HT-29 (cell line): Measurements from ENCODE around the gene RANBP9. TPM values are rescaled to one million over a fixed set of nuclear protein-coding genes. Genes with fewer than 3 reads are reported as not detected.

Experiments
- DNase-seq: peaks from one replicate; pipeline ENCODE4 v3.0.0-alpha.2; 2015; ENCODE audit warnings: low spot score
- total RNA-seq: library from RNA; depleted of rRNA; stranded (reverse); fragments of >200 nt; shearing (Covaris generic); gene quantifications from 2 replicates; pipeline ENCODE4 v1.2.3, GENCODE V29; 2014

The RANBP9 gene
- total RNA-seq, 1 experiment from 2014 or later = 13.0 TPM

DNA sequence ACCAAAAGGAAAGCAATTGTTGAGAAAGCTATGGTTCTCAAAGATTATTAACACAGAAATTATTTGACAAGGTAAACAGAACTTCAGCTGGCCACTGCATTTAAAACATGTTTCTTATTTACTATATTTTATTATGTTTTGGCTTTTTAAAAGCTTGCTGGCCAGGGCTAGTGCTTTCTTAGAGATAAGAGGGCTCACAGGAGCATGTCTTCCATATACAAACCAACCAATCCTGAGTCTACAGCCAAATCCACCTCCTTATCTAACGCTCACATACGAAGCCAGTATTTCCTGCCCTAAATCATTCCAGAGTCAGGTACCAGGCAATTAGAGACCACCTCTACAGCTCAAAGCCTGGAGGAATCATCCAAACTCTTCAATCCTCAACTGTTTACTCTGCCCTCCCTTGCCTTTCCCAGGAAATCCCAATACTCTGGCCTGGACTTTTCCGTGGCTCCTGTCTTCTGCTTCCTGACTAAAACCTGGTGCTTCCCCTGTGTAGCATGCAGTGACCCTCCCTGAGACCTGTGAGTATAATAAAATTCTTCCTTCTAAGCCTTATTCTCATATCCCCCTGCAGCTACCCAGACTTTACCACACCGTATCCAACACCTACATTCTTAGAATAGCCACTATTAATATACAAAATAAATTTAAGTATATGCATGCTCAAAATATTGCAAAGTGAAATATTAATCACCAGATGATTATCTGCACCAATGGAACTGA lies 33.2 kb downstream of the RANBP9 start:
- DNase-seq = no peak

DNA sequence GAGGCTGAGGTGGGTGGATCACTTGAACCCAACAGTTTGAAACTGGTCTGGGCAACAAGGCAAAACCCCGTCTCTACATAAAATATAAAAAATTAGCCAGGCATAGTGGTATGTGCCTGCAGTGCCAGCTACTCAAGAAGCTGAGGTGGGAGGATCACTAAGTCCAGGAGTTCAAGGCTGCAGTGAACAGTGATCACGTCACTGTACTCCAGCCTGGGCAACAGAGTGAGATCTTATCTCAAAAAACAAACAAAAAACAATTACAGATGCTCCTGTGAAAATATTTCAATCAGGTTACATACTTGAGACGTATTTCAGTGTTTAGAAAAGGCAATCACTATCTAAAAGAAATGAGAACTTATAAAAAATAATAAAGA lies 33.8 kb downstream of the RANBP9 start:
- no peak for DNase-seq

DNA sequence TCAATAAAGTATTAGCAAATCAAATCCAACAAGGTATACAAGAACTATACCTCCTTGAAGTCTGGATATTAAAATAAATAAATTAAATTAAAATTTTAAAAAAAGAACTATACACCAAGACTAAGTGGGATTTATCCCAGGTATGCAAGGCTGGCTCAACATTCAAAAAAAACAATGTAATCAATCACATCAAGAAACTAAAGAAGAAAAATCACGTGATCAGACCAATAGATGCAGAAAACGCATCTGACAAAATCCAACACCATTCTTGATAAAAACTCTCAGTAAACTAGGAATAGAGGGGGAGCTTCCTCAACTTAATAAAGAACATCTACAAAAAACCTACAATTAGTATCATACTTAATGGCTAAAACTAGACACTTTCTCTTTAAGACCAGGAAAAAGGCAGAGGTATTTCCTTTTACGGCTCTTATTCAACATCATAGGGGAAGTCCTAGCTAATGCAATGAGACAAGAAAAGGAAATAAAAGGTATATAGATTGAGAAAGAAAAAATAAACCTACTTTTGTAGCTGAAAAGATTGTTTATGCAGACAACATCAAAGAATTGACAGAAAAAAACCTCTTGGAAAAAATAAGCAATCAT lies 35.0 kb downstream of the RANBP9 start:
- no peak for DNase-seq

DNA sequence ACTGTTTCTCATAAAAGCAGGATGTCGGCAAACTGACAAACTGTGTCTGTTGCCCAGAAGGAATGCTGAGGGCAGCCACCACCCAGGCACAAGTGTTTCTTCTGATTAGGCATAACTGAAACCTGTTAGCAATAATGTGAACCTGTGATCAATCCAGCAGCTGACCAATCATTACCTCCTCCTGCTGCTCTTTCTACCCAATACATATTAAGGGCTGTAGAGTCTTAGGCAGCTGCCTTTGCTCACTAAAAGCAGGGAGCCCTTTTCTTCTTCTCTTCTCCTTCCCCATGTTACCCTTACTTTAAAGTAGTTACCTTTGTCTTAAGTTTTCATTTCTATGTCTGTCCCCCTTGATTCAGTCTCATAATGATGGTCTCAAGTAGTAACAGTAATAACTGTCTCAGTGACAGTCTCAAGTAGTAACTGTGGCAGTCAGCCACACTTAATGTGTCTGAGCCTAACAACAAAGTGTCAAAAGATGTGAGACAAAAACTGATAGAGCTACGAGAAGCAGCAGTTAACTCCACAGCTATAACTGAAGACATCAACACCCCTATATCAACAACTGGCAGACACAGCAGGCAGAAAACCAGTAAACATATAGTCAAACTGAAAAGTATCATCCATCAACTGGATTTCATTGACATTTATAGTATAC lies 37.0 kb downstream of the RANBP9 start:
- DNase-seq = no peak

DNA sequence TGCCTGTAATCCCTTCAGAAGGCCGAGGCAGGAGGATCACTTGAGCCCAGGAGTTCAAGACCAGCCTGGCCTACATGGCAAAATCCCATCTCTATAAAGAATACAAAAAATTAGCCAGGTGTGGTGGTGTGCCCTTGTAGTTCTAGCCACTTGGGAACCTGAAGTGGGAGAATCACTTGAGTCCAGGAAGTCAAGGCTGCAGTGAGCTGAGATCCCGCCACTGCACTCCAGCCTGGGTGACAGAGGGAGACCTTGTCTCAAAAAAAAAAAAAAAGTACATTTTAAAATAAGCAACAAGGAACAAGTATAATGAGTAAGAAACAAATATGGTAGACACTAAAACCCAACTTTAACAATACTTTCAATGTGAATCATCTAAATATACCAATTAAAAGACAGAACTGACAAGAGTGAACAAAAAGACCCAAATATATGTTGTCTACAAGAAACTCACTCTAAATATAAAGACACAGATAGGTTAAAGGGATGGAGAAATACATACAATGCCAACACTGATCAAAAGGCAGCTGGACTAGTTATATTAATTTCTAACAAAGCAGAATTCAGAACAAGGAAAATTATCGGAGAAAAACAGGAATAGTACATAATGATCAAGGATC lies 37.7 kb downstream of the RANBP9 start:
- DNase-seq = no peak

DNA sequence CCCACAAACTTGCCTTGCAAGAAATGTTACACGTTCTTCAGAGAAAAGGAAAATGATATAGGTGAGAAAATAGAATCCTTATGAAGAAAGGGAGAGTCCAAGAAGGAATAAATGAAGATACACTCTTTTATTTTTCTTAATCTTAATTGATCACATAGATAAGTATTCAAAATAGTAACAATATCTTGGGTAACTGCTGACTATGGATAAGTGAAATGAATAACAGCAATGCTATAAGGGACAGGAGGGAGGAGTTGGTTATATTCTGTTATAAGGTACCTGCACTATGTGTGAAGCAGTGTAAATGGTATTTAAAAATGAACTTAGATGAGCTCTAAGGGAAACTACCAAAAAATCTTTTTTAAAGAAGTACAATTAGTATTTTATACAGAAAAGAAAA lies 38.3 kb downstream of the RANBP9 start:
- DNase-seq = no peak

DNA sequence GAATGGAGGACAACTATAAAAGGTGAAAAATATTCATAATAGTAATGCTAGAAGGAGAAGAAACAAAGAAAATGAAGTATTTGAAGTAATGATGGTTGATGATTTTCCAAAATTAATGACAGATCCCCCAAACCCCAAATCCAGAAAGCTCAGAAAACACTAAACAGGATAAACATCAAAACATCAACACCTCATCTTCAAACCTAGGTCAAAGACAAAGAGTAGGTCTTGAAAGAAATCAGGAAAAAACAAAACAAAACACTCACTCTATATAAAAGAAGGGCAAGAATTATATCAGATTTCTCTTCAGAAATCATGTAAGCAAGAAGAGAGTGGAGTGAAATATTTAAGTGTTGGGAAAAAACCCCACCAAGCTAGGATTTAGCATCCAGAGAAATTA lies 38.7 kb downstream of the RANBP9 start:
- no peak for DNase-seq

DNA sequence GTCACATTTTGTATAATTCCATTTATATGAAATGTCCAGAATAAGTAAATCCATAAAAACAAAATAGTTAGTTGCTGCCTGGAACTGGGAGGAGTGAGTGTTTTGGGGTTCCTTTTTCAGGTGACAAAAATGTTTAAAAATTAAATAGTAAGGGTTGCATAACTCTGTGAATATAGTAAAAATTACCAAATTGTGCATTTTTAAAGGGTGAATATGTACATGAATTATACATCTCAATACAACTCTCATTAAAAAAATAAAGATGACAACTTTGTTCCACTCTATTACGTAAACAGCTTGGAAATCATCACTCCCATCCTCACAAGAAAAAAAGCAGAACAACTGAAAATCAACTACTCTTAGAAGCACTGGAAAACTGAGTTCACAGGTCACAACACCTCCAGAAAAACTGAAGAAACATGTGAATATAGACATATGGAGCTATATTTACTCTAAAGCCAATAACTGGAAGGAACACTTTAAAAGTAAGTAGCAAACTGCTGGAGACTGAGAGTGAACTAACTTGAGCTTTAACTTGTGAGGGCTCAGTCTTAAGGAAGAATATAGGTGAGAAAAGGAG lies 40.0 kb downstream of the RANBP9 start:
- DNase-seq = no peak

DNA sequence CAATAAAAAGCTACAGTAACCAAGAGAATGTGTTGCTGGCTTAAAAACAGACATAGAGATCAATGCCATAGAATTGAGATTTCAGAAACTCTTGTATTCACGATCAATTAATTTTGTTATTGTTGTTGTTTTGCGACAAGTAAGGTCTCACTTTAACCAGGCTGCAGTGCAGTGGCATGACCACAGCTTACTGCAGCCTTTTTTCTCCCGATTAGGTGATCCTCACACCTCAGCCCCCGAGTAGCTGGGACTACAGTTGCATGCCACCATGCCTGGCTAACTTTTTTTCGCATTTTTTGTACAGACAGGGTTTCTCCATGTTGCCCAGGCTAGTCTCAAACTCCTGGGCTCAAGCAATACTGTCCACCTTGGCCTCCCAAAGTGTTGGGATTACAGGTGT lies 42.2 kb downstream of the RANBP9 start:
- no peak for DNase-seq

DNA sequence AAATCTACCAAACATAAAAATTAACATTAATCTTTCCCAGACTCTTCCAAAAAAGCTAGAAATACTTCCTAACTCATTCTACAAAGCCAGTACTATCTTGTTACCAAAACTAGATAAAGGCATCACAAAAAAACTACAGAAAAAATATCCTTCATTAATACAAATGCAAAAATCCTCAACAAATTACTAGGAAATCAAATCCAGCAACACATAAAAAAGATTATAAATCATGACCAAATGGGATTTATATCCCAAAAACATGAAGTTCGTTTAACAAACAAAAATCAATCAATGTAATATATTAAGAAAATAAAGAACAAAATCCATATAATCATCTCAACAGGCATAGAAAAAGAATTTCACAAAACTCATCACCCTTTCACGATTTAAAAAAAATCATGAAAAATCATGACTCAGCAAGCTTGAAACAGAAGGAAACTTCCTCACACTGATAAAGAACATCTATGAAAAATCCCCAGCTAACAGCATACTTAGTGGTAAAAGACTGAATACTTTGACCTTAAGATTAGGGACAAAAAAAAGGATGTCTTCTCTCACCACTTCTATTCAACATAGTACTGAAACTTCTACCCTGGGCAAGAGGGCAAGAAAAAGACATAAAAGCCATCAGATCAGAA lies 43.2 kb downstream of the RANBP9 start:
- DNase-seq = no peak

DNA sequence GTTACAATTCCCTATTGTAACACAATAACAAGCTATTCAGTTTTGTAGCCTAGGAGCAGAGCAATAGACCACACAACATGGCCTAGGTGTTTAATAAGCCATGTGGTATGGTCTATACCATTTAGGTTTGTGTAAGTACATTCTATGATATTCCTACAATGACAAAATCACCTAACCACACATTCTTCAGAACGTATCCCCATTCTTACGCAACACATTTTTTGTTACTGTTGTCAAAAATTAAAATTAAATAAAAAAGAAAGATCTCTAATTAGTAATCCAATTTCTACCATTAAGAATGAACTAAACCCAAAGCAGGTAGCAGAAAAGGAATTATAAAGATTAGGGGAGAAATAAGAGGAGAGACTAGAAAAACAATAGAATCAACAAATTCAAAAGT lies 44.0 kb downstream of the RANBP9 start:
- no peak for DNase-seq

DNA sequence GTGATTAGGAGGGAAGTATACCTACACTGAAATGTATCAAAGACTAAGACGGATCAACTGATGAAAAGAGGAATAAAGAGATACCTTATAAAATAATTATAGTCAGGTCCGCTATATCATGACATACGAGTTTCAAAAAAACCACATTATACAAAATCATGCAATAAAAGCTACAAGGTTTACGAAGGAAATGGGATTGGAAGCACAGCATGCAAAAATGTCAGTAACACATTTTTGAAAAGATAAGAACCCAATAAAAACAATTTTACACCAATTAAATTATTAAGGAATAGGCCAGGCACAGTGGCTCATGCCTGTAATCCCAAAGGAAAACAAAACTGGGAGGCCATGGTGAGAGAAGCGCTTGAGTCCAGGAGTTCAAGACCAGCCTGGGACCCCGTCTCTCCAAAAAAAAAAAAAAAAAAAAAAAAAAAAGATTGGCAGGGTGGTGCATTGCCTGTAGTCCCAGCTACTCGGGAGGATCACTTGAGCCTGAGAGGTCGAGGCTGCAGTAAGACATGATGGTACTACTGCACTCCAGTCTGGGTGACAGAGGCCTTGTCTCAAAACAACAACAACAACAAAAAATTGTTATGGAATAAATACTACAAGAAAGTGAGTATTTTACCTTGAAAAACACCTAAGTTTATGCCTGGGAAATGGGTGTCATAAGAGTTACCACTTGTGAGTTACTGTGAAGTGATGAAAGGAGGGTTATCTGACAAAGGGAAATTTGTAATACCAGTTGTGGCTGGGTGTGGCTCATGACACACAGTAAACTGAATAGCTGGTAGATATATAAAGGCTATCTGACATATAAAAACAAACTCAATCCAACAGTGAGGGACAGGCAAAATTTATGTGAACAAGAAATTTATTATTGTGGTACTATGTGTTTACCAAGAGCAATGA lies 45.2 kb downstream of the RANBP9 start:
- DNase-seq = no peak

DNA sequence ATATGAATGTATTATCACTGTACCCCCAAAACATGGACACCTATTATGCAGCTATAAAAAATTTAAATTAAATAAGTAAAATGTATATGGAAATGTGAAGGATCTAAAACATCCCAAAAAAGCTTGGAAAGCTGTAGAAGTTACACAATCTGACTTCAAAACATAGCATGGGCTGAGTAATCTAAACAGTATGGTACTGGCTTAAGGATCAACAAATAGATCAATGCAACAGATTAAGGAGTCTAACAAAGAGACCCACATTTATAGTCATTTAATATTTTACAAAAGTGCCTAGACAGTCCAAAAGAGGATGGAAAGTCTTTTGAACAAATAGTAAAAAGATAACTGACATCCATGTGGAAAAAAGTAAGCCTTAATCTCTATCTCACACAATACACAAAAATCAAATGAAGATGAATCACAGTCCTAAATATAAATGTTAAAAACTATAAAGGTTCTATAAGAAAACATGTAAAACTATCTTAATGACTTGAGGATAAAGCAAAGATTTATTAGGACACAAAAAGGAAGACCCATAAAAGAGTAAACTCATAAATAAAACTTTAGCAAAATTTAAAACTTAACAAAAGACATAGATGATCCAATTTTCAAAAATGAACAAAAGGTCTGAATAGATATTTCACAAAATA lies 46.8 kb downstream of the RANBP9 start:
- no peak for DNase-seq

DNA sequence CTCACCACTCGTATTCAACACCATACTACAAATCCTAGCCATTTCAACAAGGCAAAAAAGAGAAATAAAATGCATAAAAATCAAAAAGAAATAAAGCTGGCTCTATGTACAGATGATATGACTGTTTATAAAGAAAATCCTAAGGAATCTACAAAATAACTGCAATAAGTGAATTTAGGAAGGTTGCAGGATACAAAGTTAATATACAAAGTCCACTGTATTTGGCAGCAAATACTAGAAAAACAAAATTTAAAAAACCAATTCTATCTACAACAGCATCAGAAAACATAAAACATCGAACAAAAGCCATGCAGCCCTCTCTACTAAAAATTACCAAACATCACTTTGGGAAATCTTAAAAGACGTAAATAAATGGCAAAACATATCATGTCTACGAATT lies 47.6 kb downstream of the RANBP9 start:
- DNase-seq = no peak

DNA sequence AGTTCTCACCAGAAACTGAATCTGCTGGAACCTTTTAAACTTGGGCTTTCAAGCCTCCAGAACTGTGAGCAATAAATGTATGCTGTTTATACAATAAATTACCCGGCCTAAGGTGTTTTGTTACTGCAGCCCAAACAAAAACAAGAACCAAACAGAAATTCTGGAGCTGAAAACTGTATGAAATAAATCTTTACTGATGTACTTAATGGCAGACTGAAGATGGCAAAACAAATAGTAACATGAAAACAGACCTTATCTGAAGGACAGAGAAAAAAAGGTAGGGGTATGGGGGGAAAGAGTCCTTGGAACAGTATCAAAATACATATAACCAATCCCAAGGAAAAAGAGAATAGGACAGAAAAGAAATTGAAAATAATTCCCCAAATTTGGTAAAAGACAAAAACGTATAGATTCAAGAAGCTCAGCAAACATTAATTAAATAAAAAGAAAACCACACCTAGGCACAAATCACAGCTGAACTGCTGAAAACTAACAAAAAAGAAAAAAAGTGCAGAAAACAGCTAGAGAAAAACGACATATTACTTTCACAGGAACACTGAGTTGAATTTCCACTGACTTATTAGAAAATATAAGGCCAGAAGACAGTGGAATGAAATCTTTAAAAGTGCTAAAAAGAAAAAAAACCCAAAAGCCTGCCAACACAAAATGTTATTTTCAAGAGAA lies 48.8 kb downstream of the RANBP9 start:
- no peak for DNase-seq

DNA sequence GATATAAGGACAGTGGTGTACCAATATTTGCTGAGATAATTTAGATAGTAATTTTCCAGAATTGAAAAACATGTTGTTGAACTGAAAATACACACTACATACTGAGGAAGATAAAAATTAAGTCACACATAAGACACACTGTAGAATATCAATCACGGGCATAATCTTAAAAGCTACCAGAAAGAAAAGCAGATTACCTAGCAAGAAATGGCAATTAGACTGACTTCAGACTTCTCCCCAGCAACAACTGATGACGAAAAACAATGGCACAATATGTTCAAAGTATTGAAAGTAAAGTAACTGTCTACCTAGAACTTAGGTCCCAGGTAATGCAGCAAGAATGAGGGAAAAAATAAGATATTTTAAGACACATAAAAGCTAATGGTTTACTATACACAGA lies 50.0 kb downstream of the RANBP9 start:
- no peak for DNase-seq

DNA sequence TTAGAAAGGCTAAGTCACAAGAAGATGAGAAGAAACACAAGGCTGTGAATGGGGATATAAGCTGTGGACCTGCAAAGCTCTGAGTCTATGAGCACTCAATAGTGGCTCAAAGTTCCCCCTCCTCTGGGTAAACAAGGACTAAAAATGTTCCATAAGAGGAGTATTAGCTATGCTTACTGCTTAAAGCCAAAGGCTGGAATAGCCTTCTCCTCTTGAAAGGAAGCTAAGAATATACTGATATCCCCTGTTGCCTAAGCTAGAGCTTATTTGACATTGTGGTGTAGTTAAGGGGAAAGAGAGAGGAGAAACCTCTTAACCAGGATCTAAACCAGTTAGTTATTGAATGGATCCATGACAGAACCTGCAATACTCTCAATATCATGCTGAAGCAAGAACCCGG lies 50.7 kb downstream of the RANBP9 start:
- DNase-seq = no peak

DNA sequence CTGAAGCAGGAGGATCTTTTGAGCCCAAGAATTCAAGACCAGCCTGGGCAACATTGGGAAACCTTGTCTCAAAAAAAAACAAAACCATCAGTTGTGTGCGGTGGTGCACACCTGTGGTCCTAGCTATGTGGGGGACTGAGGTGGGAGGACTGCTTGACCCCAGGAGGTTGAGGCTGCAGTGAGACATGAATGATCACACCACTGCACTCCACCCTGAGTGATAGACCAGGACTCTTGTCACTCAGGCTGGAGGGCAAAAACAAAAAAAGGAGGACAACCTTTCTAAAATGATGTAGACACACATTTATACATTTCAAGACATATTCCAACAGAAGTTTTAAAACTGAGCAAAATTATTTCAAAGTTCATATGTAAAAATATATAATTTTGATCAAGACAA lies 51.4 kb downstream of the RANBP9 start:
- no peak for DNase-seq

DNA sequence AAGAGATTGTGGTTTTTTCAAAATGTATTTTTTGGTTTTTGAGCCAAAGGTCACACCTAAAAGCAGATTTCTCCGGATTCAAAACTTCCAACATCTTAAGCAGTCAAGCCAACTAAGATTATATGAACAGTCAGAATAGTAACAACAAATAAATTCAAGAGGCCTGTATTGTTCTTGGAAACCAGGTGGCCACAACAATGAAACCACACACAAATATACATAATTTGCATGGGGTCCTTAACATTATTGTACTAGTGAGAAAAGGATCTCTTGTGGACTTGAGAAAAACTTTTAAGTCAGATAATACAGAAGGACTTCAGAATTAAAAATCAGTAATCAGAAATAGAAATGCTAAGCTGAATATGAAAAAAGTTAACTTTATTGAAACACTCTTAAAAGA lies 55.9 kb downstream of the RANBP9 start:
- no peak for DNase-seq

DNA sequence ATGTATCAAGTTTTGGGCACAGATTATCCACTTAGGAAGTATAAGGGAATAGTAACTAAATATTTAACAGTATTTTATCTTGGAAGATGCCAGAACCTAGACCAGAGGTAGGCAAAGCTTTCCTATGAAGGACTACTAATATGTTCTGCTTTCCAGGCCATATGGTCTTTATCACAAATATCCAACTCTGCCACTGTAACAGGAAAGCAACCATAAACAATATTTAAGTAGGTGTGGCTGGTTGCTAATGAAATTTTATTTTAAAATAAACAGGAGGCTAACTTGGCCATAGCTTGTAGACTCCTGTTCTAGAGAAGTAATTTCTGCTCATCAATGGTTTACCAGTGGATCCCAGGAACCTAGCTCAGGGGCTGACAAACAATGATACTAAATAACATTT lies 57.1 kb downstream of the RANBP9 start:
- no peak for DNase-seq
